ENCODE data around the gene CXCL16.

GRCh38 chr17:4734857-4735475 lies 4.8 kb downstream of the CXCL16 start:
- TF ChIP-seq CTCF (conservative IDR thresholded peaks at IDR 0.05 in 1 of 2, IDR thresholded peaks at IDR 0.05 in 1 of 2; ENCODE audit: low read depth in 1 of 2, low read length in 2 of 2) (no peak), EZH2 (IDR thresholded peaks at IDR 0.05; ENCODE audit: low read length, missing control alignments) (no peak)

Data from fibroblast of lung (primary cell).